Activated CD4-positive, alpha-beta T cell treated with anti-CD3 and anti-CD28 coated beads for 36 hours (primary cell): Measurements from ENCODE around the gene KIF22. TPM values are rescaled to one million over a fixed set of nuclear protein-coding genes. Genes with fewer than 3 reads are reported as not detected.

Experiments used
- ATAC-seq: fragments of 200-7000 bp; cut with Tn5 transposase; one replicate; pipeline ENCODE4 v1.10.0; 2021; ENCODE audit warnings: mild to moderate bottlenecking, moderate library complexity
- CTCF ChIA-PET: fragments of 350-600 bp; sonication (Branson Sonifier 250); formaldehyde crosslinking; loops from one replicate; lab custom pipeline; 2021; ENCODE audit warnings: antibody characterized with exemption; lab: Charles Lee
- POLR2A ChIA-PET: fragments of 350-600 bp; sonication (Branson Sonifier 250); formaldehyde crosslinking; loops from one replicate; lab custom pipeline; 2021; ENCODE audit warnings: antibody characterized with exemption, inconsistent platforms; lab: Charles Lee
- DNase-seq: peaks from one replicate; pipeline ENCODE4 v3.0.0-alpha.2; 2020
- H3K27ac Mint-ChIP-seq: one replicate; pipeline ENCODE4 v1.8.0; 2021; ENCODE audit warnings: mixed read lengths
- H3K27me3 Mint-ChIP-seq: one replicate; pipeline ENCODE4 v1.8.0; 2021; ENCODE audit warnings: mixed read lengths
- H3K36me3 Mint-ChIP-seq: one replicate; pipeline ENCODE4 v1.8.0; 2021; ENCODE audit warnings: low read depth, mixed read lengths
- H3K4me1 Mint-ChIP-seq: one replicate; pipeline ENCODE4 v1.8.0; 2021; ENCODE audit warnings: mixed read lengths
- H3K4me3 Mint-ChIP-seq: one replicate; pipeline ENCODE4 v1.8.0; 2021; ENCODE audit warnings: mild to moderate bottlenecking, moderate library complexity, mixed read lengths
- H3K9me3 Mint-ChIP-seq: one replicate; pipeline ENCODE4 v1.8.0; 2021; ENCODE audit warnings: low read depth, mixed read lengths
- intact Hi-C, 2 experiments: fragments of 100-400 bp; cut with DNase I in 1 of 2; cut with micrococcal nuclease in 1 of 2; formaldehyde crosslinking; loops; one replicate each; pipeline versions ENCODE4 v1.14.2 to v1.15.1; 2022 to 2024; cut with DNase I, micrococcal nuclease
- total RNA-seq, 2 experiments: library from RNA; stranded (reverse); gene quantifications; one replicate each; pipeline ENCODE4 v1.2.3, GENCODE V29; 2021

The KIF22 gene
- total RNA-seq, 2 experiments from 2014 or later, result 153 to 168 TPM

- no peak overlapping the region for H3K27ac Mint-ChIP-seq
- no peak overlapping the region for H3K4me3 Mint-ChIP-seq
- ATAC-seq, result no peak
- no peaks in the 10 kb centered on the region for H3K9me3 Mint-ChIP-seq
- no peak for DNase-seq
- intact Hi-C loops, result no loop called here
- no peaks in the 10 kb centered on the region for H3K27me3 Mint-ChIP-seq
- CTCF ChIA-PET, result interaction anchor here (0.6 to 0.8 kb wide), 4 partner anchors 23 to 50 kb away, joined by 3 to 5 read pairs (median 3); partner anchors contain the start of gene PAGR1
- POLR2A ChIA-PET, result interaction anchor here (0.6 to 0.7 kb wide), 3 partner anchors 9 to 164 kb away, joined by 4 to 6 read pairs (median 5); no protein-coding TSS in a partner anchor
- H3K4me1 Mint-ChIP-seq, result peaks cover 7% of the 10 kb centered on the region
- H3K36me3 Mint-ChIP-seq, result peaks cover 6% of the 10 kb centered on the region
These were observed 60.4 kb downstream of the KIF22 start for GRCh38 chr16:29850998-29851397.

- intact Hi-C loops, result no loop called here
- no peak for ATAC-seq
- CTCF ChIA-PET, result interaction anchor here (0.6 to 1.3 kb wide), 3 partner anchors 9 to 153 kb away, joined by 3 to 4 read pairs (median 3); no protein-coding TSS in a partner anchor
- Mint-ChIP-seq H3K4me3 (no peak overlapping the region), H3K36me3 (peaks cover 1% of the 10 kb centered on the region), H3K27me3 (no peaks in the 10 kb centered on the region), H3K4me1 (peaks cover 4% of the 10 kb centered on the region), H3K9me3 (no peaks in the 10 kb centered on the region), H3K27ac (no peak overlapping the region)
- DNase-seq, result no peak
- POLR2A ChIA-PET, result no interaction called here
These were observed 62.1 kb downstream of the KIF22 start for GRCh38 chr16:29852654-29853053.

GRCh38 chr16:29854520-29855100, 64.1 kb downstream of the KIF22 start:
- H3K36me3 Mint-ChIP-seq, result peaks cover 6% of the 10 kb centered on the region
- no peak overlapping the region for H3K4me3 Mint-ChIP-seq
- peak; percentile 64 for ATAC-seq
- CTCF ChIA-PET, result interaction anchor here (0.6 to 1.4 kb wide), 4 partner anchors 9 to 39 kb away, joined by 3 to 4 read pairs (median 3); no protein-coding TSS in a partner anchor
- H3K27ac Mint-ChIP-seq, result no peak overlapping the region
- POLR2A ChIA-PET, result no interaction called here
- no peaks in the 10 kb centered on the region for H3K27me3 Mint-ChIP-seq
- H3K4me1 Mint-ChIP-seq, result peaks cover 2% of the 10 kb centered on the region
- intact Hi-C loops, result no loop called here
- H3K9me3 Mint-ChIP-seq, result no peaks in the 10 kb centered on the region
- peak; percentile 27 for DNase-seq

Other genes with a start within 250 kb of the KIF22 start
- gene SPN, start 127.5 kb upstream of the KIF22 start, total RNA-seq, result 100 to 1,000 TPM; 103 to 127 TPM
- 1 to 10 TPM; 5.7 to 6.8 TPM for gene QPRT, start 111.6 kb upstream of the KIF22 start, total RNA-seq
- gene C16orf54, start 44.8 kb upstream of the KIF22 start, total RNA-seq, result 10 to 100 TPM; 21.3 to 22.0 TPM
- gene ZG16, start 12.5 kb upstream of the KIF22 start, total RNA-seq, result not detected
- 100 to 1,000 TPM; 306 to 387 TPM for gene MAZ, start 15.8 kb downstream of the KIF22 start, total RNA-seq
- gene PRRT2, start 21.4 kb downstream of the KIF22 start, total RNA-seq, result under 1 TPM; 0.64 to 0.93 TPM
- 10 to 100 TPM; 20.6 to 25.6 TPM for gene PAGR1, start 25.4 kb downstream of the KIF22 start, total RNA-seq
- 100 to 1,000 TPM in 1 of 2 experiments, 10 to 100 TPM in 1; 86.2 to 101 TPM for gene MVP, start 29.7 kb downstream of the KIF22 start, total RNA-seq
- gene CDIPT, start 72.5 kb downstream of the KIF22 start, total RNA-seq, result 10 to 100 TPM; 35.1 to 50.0 TPM
- under 1 TPM; 0.27 to 0.42 TPM for gene SEZ6L2, start 108.8 kb downstream of the KIF22 start, total RNA-seq
- 1 to 10 TPM; 2.7 to 3.2 TPM for gene ASPHD1, start 109.7 kb downstream of the KIF22 start, total RNA-seq
- gene KCTD13, start 135.5 kb downstream of the KIF22 start, total RNA-seq, result 10 to 100 TPM; 30.4 to 33.4 TPM
- gene TMEM219, start 171.3 kb downstream of the KIF22 start, total RNA-seq, result 10 to 100 TPM; 34.6 to 42.5 TPM
- gene TAOK2, start 183.1 kb downstream of the KIF22 start, total RNA-seq, result 10 to 100 TPM; 24.1 to 24.4 TPM
- gene HIRIP3, start 204.9 kb downstream of the KIF22 start, total RNA-seq, result 10 to 100 TPM; 25.1 to 36.8 TPM
- 100 to 1,000 TPM in 1 of 2 experiments, 10 to 100 TPM in 1; 80.1 to 106 TPM for gene INO80E, start 205.5 kb downstream of the KIF22 start, total RNA-seq
- 1 to 10 TPM in 1 of 2 experiments, under 1 TPM in 1; 0.69 to 1.3 TPM for gene DOC2A, start 220.3 kb downstream of the KIF22 start, total RNA-seq
- not detected for gene C16orf92, start 232.4 kb downstream of the KIF22 start, total RNA-seq
- gene TLCD3B, start 240.5 kb downstream of the KIF22 start, total RNA-seq, result 1 to 10 TPM; 3.7 to 4.0 TPM